NCI-H226 (cell line): ENCODE measurements around the gene TRIM26.
"Not testable (repeated sequence)": the region's sequence is repeated elsewhere in the genome, so short reads cannot be mapped to it uniquely, and the experiment has no call there.

ENCODE experiments used
- DNase-seq: peaks from one replicate; pipeline ENCODE4 v3.0.0-alpha.2; 2015

TRIM26 gene

GRCh38 chr6:30212865-30213666, at the start of gene TRIM26:
Gene TRIM26 (minus strand): TSS chr6:30213406. CDS start chr6:30199103, 14,303 bp downstream.
- peak; percentile 95 for DNase-seq

- DNase-seq: no peak
Observed at GRCh38 chr6:30260036-30260504, 46.9 kb upstream of the TRIM26 start.

GRCh38 chr6:30259140-30260035, 46.2 kb upstream of the TRIM26 start:
- DNase-seq: peak; percentile 64

GRCh38 chr6:30258204-30258603, 45.0 kb upstream of the TRIM26 start:
- no peak for DNase-seq

GRCh38 chr6:30252417-30252816, 39.2 kb upstream of the TRIM26 start:
- DNase-seq: not testable (repeated sequence)

- DNase-seq: no peak
Observed at GRCh38 chr6:30244560-30244959, 31.4 kb upstream of the TRIM26 start.

GRCh38 chr6:30238178-30238795, 25.1 kb upstream of the TRIM26 start:
- no peak for DNase-seq

- no peak for DNase-seq
Observed at GRCh38 chr6:30234356-30234755, 21.1 kb upstream of the TRIM26 start.

- DNase-seq: no peak
Observed at GRCh38 chr6:30231067-30231466, 17.9 kb upstream of the TRIM26 start.

- no peak for DNase-seq
Observed at GRCh38 chr6:30227763-30228487, 14.7 kb upstream of the TRIM26 start.

GRCh38 chr6:30227242-30227722, 14.1 kb upstream of the TRIM26 start:
- DNase-seq: no peak

GRCh38 chr6:30223339-30223738, 10.1 kb upstream of the TRIM26 start:
- no peak for DNase-seq

- not testable (repeated sequence) for DNase-seq
Observed at GRCh38 chr6:30221956-30222355, 8.8 kb upstream of the TRIM26 start.

GRCh38 chr6:30221395-30221794, 8.2 kb upstream of the TRIM26 start:
- DNase-seq: not testable (repeated sequence)

GRCh38 chr6:30219244-30219643, 6.0 kb upstream of the TRIM26 start:
- DNase-seq: peak; percentile 33

GRCh38 chr6:30216096-30216495, 2.9 kb upstream of the TRIM26 start:
- DNase-seq: no peak

- DNase-seq: no peak
Observed at GRCh38 chr6:30214657-30214982, 1.4 kb upstream of the TRIM26 start.

- DNase-seq: peak; percentile 78
Observed at GRCh38 chr6:30213957-30214656, 901 bp upstream of the TRIM26 start.

- DNase-seq: no peak
Observed at GRCh38 chr6:30213667-30213956, 406 bp upstream of the TRIM26 start.

GRCh38 chr6:30211899-30212298, 1.3 kb downstream of the TRIM26 start:
- no peak for DNase-seq

GRCh38 chr6:30211306-30211705, 1.9 kb downstream of the TRIM26 start:
- no peak for DNase-seq
